Motor neuron (in vitro differentiated cells): ENCODE results near the gene MAP4. TPM values are rescaled to one million over a fixed set of nuclear protein-coding genes. Genes with fewer than 3 reads are reported as not detected.
A peak's percentile ranks its signal among the peaks of the same experiment; 100 is the strongest.

Experiments
- ATAC-seq, 8 experiments: fragments of 200-7000 bp; cut with Tn5 transposase; replicated peaks in 6 of 8; 2 replicates each; pipeline ENCODE4 v1.8.0; 2021; ENCODE audit warnings: mild to moderate bottlenecking in 8 of 8, moderate library complexity in 8 of 8
- H3K27ac ChIP-seq, 2 donors: fragments of 250-450 bp; sonication (Bioruptor Pico); 2 replicates each; pipeline ENCODE4 v1.9.0; 2021; ENCODE audit warnings: antibody characterized with exemption in 2 of 2, mild to moderate bottlenecking in 2 of 2, moderate library complexity in 1 of 2
- H3K4me1 ChIP-seq, 2 donors: fragments of 250-450 bp; sonication (Bioruptor Pico); replicated peaks in 1 of 2; 2 replicates each; pipeline ENCODE4 v1.6.1; 2021; ENCODE audit warnings: antibody characterized with exemption in 2 of 2, mild to moderate bottlenecking in 2 of 2, moderate library complexity in 1 of 2
- H3K4me3 ChIP-seq, 5 donors: fragments of 250-450 bp; sonication (Bioruptor Pico); 2 replicates each; pipeline ENCODE4 v1.9.0; 2021; ENCODE audit warnings: antibody characterized with exemption in 5 of 5, mild to moderate bottlenecking in 5 of 5, moderate library complexity in 4 of 5
- WGBS, 10 experiments: fragments of 450-650 bp; shearing (Covaris generic); methylation state at CpG; one replicate each; pipeline ENCODE4 v1.0.0; 2022; 5-methylcytosine and 5-hydroxymethylcytosine counted together
- in situ Hi-C, 9 experiments: fragments of 400-800 bp; cut with MboI; loops; one replicate each; pipeline ENCODE4 v1.15.0; 2021; ENCODE audit warnings: low sequenced_read_pairs in 9 of 9, low pct_unique_long_range_greater_than_20kb in 2 of 9; ENCODE audit not compliant: unreplicated experiment in 9 of 9
- total RNA-seq, 8 experiments: library from RNA; unstranded; fragments of 300-600 nt; gene quantifications; 2 replicates each; pipeline versions ENCODE4 v1.2.3 to v1.2.4, GENCODE V29; 2022

MAP4 gene
- total RNA-seq, 8 experiments from 2014 or later, result 62.7 to 256 (median 142) TPM

DNA sequence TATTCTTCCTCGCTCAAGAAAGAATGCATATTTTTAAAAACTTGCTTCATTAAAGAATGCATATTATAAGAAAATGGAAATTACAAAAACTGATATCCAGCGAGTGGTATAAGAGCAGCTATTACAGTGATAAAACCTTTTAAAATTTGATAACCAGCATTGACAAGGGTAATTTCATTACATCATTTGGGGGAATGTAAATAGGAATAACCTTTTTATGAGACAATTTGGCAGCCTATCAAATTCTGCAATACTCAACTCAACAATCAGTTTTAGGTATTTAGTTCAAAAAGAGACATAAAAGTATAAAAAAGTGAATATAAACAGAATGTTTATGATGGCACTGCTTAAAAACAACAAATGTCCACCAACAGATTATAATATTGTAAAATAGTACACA, 35.4 kb downstream of the MAP4 start:
- Histone ChIP-seq H3K4me1 (no peaks in the 10 kb centered on the region), H3K4me3 (no peak overlapping the region), H3K27ac (no peak overlapping the region)
- in situ Hi-C loops, result loop anchor here in 4 of 9 experiments (10.0 to 25.0 kb wide), 3 partner anchors 143 to 182 kb away; no protein-coding TSS in a partner anchor
- 35 to 100% (median 95%) methylated on average over 1 to 2 of the region's 2 CpGs for WGBS, 10 experiments
- no peak for ATAC-seq

DNA sequence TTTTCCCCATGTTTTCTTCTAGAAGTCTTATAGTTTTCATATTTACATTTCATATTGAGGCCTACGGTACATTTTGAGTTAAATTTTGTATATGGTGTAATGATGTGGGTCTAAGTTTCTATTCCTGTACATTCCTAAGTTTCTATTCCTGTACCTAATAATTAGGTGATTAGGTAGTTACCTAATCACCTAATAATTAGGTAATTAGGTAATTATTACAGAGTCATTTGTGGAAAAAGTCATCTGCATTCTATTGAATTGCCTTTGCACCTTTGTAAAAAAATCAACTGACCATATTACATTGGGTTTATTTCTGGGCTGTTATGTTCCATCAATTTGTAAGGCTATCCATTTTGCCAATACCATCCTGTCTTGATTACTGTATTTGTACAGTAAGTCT, 37.1 kb downstream of the MAP4 start:
- ATAC-seq, result no peak
- Histone ChIP-seq H3K4me1 (no peaks in the 10 kb centered on the region), H3K4me3 (no peak overlapping the region), H3K27ac (no peak overlapping the region)
- WGBS, 10 experiments, result 83 to 100% (median 100%) methylated on average over 1 of the region's 1 CpG; no CpG with 5 or more reads in 1 of the 10 experiments
- in situ Hi-C loops, result loop anchor here in 3 of 9 experiments (25.0 kb wide), 2 partner anchors 142 to 183 kb away; no protein-coding TSS in a partner anchor

DNA sequence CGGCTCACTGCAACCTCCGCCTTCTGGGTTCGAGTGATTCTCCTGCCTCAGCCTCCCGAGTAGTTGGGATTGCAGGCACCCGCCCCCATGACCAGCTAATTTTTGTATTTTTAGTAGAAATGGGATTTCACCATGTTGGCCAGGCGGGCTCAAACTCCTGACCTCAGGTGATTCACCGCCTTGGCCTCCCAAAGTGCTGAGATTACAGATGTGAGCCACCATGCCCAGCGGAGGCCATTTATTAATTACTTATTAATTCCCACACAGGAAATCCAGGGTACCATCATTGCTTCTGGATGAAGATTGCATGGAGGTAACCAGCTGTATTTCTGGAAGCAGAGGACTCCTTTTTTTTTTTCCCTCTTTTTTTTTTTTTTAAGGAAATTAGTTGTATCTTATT, 37.8 kb downstream of the MAP4 start:
- in situ Hi-C loops, result loop anchor here in 3 of 9 experiments (25.0 kb wide), 2 partner anchors 141 to 184 kb away; no protein-coding TSS in a partner anchor
- ATAC-seq, result no peak
- no peaks in the 10 kb centered on the region for H3K4me1 ChIP-seq
- H3K4me3 ChIP-seq, result no peak overlapping the region
- 80 to 100% (median 93%) methylated on average over 1 to 8 of the region's 8 CpGs; no CpG with 5 or more reads in 3 of the 10 experiments for WGBS, 10 experiments
- no peak overlapping the region for H3K27ac ChIP-seq

DNA sequence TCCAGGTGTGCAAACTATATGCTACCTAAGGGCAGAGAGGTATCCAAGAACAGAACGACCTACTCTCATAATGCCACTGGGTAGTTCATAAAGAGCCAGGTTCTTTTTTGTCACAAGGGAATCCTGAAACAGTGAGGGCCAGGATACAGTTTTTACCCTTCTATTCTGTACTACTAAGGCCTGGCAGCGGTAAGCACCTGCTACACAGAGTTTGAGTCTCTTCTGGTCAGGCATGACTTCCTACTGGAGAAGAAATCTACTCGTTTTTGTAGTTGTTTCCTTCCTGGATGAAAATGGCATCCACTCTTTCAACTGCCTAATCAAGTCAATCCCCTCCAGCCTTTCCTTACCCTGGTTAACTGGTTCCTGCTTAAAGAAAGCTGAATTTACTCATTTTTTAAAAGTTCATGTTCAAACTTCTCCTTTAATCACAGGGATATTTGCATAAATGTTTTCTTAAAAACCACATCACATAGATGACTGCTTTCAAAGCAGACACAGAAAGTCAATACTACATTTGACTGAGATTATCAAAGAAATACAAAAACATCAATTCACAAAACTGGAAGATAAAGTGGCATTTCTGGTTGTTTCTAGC, 40.0 kb downstream of the MAP4 start:
- ATAC-seq, result no peak
- Histone ChIP-seq H3K4me1 (no peaks in the 10 kb centered on the region), H3K4me3 (no peak overlapping the region), H3K27ac (no peak overlapping the region)
- 40 to 100% (median 83%) methylated on average over 1 to 3 of the region's 3 CpGs; no CpG with 5 or more reads in 1 of the 10 experiments for whole genome bisulfite sequencing, 10 experiments
- in situ Hi-C loops, result loop anchor here in 3 of 9 experiments (25.0 kb wide), 2 partner anchors 139 to 186 kb away; no protein-coding TSS in a partner anchor

DNA sequence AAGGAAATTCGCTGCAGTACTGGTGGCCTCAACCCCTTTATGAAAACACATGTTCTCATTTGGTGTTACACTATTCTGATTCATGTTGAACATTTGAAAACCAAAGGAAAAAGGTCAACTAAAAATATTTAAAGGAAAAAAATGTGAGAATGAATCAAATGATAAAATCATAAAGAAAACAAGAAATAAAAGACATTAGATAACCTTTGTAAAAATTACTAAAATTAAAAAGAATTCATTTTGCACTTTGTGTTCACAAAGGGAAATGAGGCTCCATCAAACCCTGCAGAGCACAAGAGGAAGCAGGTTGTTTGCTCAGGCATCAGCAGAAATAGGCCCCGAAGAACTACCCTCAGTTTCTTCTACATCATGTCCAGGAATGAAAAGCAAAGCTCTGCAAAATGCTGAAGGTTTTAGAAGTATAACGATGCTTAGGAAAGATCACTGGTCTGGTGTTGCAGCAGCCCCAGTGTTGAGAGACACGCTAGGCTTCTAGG, 41.2 kb downstream of the MAP4 start:
- 73 to 99% (median 90%) methylated on average over 2 to 4 of the region's 4 CpGs; no CpG with 5 or more reads in 1 of the 10 experiments for WGBS, 10 experiments
- no peak overlapping the region for H3K27ac ChIP-seq
- no peak overlapping the region for H3K4me3 ChIP-seq
- in situ Hi-C loops, result loop anchor here in 3 of 9 experiments (25.0 kb wide), 2 partner anchors 138 to 187 kb away; no protein-coding TSS in a partner anchor
- ATAC-seq, result no peak
- no peaks in the 10 kb centered on the region for H3K4me1 ChIP-seq

DNA sequence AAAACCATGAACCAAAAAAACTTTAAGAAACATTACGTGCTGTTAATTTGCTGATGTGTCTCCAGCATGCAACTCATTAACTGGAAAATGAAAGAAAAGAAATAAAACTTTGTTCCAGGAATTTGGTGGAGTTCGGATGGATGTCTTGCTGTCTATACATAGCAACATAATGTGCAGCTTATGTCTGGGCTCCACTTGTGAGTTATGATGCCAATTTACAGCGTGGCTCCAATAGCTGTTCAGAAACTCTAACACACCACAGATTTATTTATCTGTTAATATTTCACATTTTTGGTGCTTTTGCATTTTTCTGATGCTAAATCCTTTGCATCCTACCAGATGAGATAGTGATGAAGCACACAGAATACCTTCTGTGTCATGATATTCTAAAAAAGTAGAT, 45.1 kb downstream of the MAP4 start:
- 46 to 100% (median 93%) methylated on average over 1 to 3 of the region's 3 CpGs for WGBS, 10 experiments
- ATAC-seq, result no peak
- in situ Hi-C loops, result no loop called here

DNA sequence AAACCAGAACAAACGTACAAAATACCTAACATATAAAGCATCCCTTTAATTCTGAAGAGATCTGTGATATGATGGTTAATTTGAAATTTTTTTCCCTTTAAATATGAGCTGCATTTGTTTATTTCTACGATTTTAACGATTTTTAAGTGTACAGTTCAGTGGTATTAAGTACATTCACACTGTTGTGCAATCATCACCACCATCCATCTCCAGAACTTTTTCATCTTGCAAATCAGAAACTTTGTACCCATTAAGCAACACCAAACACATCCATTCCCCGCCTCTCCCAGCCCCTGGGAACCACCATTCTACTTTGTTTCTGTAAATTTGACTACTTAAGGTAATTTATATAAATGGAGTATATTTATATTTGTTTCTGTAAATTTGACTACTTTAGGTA, 51.5 kb downstream of the MAP4 start:
- no peak for ATAC-seq
- Histone ChIP-seq H3K4me1 (peaks cover 0 to 10% of the 10 kb centered on the region in 2 donors), H3K27ac (no peak overlapping the region), H3K4me3 (no peak overlapping the region)
- in situ Hi-C loops, result no loop called here
- 75 to 100% (median 96%) methylated on average over 2 to 4 of the region's 4 CpGs; no CpG with 5 or more reads in 1 of the 10 experiments for WGBS, 10 experiments

More for the DNA sequence above, 45.1 kb downstream of the MAP4 start:
- Histone ChIP-seq H3K27ac (no peak overlapping the region), H3K4me3 (no peak overlapping the region), H3K4me1 (no peaks in the 10 kb centered on the region)

DNA sequence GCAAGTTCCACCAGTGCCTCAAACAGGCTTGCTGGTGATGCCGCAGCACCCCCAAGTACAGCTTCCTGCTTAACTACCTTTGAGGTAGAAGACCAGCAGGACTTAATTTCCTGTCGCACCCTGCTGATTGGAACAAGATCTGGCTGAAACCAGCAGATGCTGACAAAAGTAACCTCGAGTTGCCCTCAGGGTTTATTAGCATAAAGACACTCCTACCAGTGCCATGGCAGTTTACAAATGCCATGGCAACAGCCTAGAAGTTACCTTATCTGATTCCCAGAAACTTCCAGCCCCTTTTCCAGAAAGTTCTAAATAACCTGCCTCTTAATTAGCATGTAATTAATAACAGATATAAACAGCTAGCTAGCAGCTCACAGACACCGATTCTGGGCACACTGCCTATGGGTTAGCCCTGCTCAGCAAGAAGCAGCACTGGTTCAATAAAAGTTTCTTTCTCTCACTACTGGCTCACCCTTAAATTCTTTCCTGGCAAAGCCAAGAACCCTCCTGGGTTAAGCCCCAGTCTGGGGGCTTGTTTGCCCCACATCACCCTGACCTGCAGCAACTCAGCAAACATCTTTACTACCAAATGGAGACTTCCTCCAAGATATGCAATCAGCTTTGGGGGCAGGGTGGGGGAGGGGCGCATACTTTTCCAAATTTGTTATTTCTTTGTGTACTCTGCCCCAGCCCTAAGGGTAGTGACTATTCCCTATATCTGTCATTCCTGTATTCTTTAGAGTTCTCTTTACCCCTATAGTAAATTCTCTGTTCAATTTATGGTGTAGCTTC, 54.2 kb downstream of the MAP4 start:
- ATAC-seq, result peak; percentile 61 to 93 (median 82)

DNA sequence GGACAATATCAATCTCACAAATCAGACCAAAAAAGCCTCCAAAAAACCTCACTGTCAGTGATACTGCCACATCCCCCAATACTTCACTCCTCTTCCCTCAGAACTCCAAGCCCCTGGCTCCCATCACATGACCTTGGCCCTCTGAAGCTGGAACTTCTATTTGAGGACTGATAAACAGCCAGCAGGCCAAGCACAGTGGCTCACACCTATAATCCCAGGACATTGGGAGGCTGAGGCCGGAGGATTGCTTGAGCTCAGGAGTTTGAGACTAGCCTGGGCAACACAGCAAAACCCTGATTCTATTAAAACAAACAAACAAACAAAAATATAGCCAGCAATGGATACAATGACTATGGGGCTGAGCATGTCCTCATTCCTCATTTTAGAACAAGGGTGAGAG, 55.2 kb downstream of the MAP4 start:
- in situ Hi-C loops, result no loop called here
- ATAC-seq, result no peak
- no peak overlapping the region for H3K4me3 ChIP-seq
- peaks cover 0 to 10% of the 10 kb centered on the region in 2 donors for H3K4me1 ChIP-seq
- H3K27ac ChIP-seq, result no peak overlapping the region
- WGBS, 10 experiments, result 100% methylated on average over 1 of the region's 1 CpG; no CpG with 5 or more reads in 7 of the 10 experiments

More for the DNA sequence above, 54.2 kb downstream of the MAP4 start:
- H3K4me1 ChIP-seq, result peaks cover 0 to 10% of the 10 kb centered on the region in 2 donors
- no peak overlapping the region for H3K4me3 ChIP-seq
- in situ Hi-C loops, result no loop called here
- WGBS, 10 experiments, result 0 to 100% (median 57%) methylated on average over 1 to 5 of the region's 5 CpGs
- H3K27ac ChIP-seq, result peak overlapping the region in 1 of 2 donors; percentile 57

DNA sequence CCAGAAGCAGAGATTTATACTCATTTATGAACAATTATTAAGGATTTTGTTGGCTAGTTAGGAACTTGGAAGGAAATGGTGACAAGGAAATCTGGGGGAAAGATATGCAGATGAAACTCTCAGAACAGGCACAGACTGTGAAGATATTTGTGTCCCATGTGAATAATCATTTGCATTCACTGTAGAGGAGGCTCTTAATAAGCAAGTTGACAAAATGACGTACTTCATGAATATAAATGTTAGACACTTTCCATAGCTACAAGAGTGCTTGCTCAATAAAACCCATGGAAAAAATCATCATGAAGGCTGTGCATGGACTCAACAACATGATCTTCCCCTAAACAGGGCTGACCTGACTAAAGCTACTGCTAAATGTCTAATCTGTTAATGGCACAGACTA, 59.7 kb downstream of the MAP4 start:
- 14 to 100% (median 92%) methylated on average over 1 of the region's 1 CpG; no CpG with 5 or more reads in 2 of the 10 experiments for WGBS, 10 experiments
- peaks cover 0 to 2% of the 10 kb centered on the region in 2 donors for H3K4me1 ChIP-seq
- peak in 4 of 8 experiments; percentile 50 to 93 (median 87) for ATAC-seq
- no peak overlapping the region for H3K27ac ChIP-seq
- in situ Hi-C loops, result no loop called here
- H3K4me3 ChIP-seq, result no peak overlapping the region

DNA sequence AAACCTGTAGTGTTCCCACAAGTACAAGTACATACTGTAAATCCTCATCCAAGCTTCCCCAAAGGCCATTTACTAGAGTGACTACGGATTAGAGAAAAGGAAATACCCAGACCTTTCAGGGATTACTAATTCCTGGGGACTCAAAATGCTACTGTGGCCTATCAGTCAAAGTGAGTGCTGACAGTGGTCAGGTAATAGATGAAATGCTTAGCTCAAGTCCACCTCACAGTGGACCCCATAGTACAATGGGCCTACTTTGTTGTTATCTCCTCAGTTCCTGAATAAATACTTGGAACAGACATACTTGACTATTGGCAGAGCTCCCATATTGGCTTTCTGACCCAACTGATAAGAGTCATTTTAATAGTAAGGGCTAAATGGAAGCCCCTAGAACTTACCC, 61.6 kb downstream of the MAP4 start:
- no peak overlapping the region for H3K27ac ChIP-seq
- no peak overlapping the region for H3K4me3 ChIP-seq
- no peak for ATAC-seq
- no peaks in the 10 kb centered on the region for H3K4me1 ChIP-seq
- 57 to 100% (median 83%) methylated on average over 1 of the region's 1 CpG; no CpG with 5 or more reads in 3 of the 10 experiments for WGBS, 10 experiments
- in situ Hi-C loops, result no loop called here

DNA sequence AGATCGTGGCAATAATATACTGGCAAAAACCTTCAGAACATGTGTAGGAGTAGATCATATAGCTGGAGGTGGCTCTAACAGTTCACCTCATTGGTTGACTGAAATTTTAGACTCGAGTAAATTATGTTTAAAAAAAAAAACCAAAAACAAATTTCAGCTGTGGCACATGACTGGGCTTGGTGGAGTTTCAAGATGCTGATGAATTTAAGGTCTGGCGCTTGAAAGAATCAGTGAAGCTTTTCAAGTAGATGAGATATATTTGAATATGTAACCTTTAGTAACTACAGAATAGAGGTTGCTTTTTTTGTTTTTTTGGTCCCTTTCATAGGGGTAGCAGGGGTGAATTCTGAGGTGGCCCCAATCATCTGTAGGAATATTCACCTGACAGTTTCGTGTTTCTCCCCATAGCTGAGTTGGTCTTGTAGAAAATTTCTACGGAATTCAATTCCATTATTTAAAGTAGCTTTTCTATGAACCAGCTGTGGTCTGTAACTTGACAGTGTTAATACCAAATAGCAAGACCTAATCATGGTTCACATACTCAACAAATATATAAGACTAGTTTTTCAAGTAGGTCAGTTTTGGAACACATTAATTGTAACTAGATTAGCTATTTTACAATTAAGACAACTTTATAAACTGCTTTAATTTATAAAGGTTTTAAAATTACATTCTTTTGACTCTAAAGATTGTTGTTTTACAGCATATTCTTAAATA, 65.6 kb downstream of the MAP4 start:
- in situ Hi-C loops, result no loop called here
- no peak for ATAC-seq
- no peak overlapping the region for H3K27ac ChIP-seq

More for the DNA sequence above, 65.6 kb downstream of the MAP4 start:
- Histone ChIP-seq H3K4me1 (no peaks in the 10 kb centered on the region), H3K4me3 (no peak overlapping the region)
- WGBS, 10 experiments, result 37 to 100% (median 88%) methylated on average over 1 to 5 of the region's 5 CpGs; no CpG with 5 or more reads in 1 of the 10 experiments
